GM19239 (cell line): ENCODE data around the gene NEK6.

Source experiments
- DNase-seq: peaks from one replicate; pipeline ENCODE4 v3.0.0; 2011; ENCODE audit warnings: low spot score; ENCODE audit not compliant: insufficient read length
- FAIRE-seq: peaks from 2 replicates; lab custom pipeline; 2011; peaks lifted over from hg19 to GRCh38; lab: Jason Lieb, UNC

NEK6 gene

DNA sequence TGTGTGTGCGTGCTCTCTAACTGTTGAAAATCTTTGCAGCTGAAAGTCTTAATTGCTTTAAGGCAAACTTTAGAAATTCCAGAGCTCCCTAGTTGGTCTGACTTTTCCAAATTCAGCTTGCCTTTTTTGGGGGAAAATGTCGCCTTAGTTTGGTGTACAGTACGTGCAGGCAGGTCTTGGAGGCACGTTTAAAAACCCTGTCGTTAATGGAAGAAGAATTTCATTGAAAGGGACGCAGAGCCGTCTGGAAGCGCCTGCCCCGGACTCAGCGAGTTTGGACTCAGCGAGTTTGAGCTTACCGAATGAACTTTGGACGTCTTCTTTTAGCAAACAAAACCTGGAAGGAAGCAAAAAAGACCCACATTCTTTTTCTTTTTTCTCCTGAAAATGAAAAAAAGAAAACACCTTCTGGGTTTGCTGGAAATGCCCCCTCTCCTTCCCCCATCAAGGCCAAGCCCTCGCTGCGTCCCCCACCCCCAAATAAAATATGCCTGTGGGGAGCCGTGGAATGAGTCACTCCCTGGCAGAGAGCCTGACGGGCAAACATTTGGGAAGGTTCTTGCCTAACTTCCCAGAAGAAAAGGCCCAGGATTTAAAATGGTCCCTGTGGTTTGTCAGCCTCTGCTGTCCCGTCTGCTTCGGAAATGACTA, 1.5 kb downstream of the NEK6 start:
- FAIRE-seq = peak; percentile 26
- no peak for DNase-seq

GRCh38 chr9:124260769-124261603, 3.2 kb downstream of the NEK6 start:
- DNase-seq (no peak), FAIRE-seq (peak; percentile 73)

- DNase-seq (no peak), FAIRE-seq (peak; percentile 33)
Observed at GRCh38 chr9:124261736-124262648, 4.2 kb downstream of the NEK6 start.

GRCh38 chr9:124262649-124262972, 4.9 kb downstream of the NEK6 start:
- no peak for FAIRE-seq
- DNase-seq = no peak

GRCh38 chr9:124263213-124263612, 5.5 kb downstream of the NEK6 start:
- FAIRE-seq = no peak
- DNase-seq = no peak

GRCh38 chr9:124263800-124264426, 6.2 kb downstream of the NEK6 start:
- DNase-seq (no peak), FAIRE-seq (no peak)

DNA sequence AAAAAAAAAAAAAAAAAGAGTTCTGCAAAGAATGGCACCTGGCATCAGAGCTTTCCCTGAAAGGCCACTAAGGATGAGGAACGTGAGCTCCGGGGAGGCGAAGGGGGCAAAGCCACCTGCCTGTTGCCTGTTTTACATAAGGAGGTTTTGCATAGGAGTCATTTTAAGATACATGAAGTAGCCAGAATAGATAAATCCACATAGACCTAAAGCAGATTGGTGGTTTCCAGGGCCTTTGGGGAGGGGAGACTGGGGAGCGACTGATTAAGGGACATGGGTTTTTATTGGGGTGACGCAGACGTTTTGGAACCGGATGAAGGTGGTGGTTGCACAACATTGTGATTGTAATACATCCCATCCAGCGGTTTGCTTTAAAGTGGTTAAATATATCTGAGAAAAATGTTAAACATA, 7.1 kb downstream of the NEK6 start:
- no peak for DNase-seq
- FAIRE-seq = peak; percentile 89

GRCh38 chr9:124265551-124265950, 7.8 kb downstream of the NEK6 start:
- DNase-seq = no peak
- FAIRE-seq = no peak

DNA sequence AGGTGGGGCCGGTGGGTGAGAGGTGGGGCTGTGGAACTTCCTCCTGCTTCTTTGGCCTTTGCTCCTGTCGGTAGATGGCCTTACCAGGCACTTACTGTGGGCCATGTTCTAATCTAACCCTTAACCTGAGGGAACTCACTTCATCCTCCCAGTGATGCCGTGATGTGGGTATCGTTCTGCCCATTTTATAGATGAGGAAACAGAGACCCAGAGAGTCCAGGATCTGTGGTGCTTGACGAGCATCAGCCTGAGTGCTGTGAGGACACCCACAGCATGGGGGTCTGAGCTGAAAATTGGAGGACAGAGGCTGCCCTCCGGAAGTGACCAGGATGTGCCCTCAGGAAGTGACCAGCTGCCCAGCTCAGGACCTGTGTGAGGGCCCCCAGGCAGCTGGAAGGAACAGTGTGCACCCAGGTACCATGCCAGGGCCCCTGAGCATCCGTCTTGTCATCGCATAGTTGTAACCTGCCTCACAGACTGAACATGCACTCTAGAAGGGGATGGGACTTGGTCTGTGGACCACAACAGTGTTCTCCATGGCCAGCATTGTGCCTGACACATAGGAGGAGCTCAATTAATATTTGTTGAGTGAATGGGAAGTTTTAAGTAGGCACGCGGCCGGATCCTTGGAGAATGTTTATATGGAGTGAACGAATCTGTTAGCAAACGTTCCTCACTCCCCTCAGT, 8.5 kb downstream of the NEK6 start:
- no peak for FAIRE-seq
- DNase-seq = no peak

GRCh38 chr9:124266826-124267201, 9.1 kb downstream of the NEK6 start:
- DNase-seq (no peak), FAIRE-seq (no peak)

DNA sequence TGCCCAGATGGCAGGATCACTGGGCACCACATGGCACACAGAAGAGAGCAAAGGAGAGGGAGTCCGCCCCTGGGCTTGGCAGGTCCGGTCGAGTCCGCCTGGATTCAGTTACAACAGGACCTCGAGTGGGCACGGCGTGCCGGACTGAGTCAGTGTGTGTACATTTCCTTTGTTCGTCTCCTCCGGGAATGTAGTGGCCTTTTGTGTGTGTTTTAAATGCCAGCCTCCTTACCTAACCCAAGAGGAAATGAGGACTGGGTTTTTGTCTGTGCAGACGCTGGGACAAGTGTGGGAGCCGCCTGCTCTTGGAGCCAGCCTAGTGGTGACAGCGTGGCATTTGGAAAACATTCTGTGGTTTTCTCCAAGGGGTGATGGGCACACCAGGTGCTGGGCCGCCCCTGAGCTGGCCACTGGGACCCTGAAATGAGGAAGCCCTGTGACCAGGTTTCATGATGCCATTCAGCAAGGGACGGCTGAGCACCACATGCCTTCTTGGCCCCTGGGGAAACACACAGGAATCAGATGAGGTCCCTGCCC, 9.6 kb downstream of the NEK6 start:
- peak; percentile 33 for FAIRE-seq
- DNase-seq = no peak

- FAIRE-seq (no peak), DNase-seq (no peak)
Observed at GRCh38 chr9:124268248-124268647, 10.5 kb downstream of the NEK6 start.

DNA sequence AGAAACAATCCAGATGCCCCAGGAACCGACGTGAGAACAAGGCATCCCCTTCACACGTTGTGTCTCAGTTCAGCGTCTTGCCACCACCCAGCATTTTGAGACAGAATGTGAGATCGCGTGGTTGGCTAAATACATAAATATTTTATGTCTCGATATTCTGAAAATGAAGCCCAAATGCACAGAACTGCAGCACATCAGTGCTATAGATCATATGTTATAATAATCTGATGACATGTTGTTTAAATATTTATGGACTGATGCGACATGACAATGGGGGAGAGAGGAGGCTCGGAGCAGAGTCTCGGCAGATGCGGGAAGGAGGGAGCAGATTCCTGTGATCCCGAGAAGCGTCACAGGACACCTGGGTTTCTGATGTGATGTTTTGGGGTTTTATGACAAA, 10.9 kb downstream of the NEK6 start:
- DNase-seq = no peak
- no peak for FAIRE-seq

- no peak for DNase-seq
- FAIRE-seq = no peak
Observed at GRCh38 chr9:124269556-124269955, 11.8 kb downstream of the NEK6 start.

- DNase-seq (no peak), FAIRE-seq (no peak)
Observed at GRCh38 chr9:124270504-124271335, 13.0 kb downstream of the NEK6 start.

DNA sequence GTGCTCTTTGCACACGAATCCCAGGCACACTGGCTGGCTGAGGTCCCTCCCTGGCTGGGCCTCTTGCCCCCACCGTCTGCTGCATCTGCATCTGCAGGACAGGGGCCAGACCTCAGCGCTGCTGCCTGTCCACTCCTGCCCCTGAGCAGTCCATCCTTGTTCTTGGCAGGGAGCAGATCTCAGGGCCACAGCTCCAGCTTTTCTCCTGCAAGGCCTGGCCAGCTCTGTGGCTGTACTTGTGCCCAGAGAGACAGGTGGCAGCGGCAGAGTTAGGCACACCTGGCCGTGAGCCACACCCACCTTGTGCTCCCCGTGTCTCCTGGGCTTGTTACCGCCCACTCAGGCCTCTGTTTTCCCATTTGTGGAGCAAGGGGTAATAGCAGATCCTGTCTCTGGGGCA, 13.9 kb downstream of the NEK6 start:
- DNase-seq (no peak), FAIRE-seq (no peak)

DNA sequence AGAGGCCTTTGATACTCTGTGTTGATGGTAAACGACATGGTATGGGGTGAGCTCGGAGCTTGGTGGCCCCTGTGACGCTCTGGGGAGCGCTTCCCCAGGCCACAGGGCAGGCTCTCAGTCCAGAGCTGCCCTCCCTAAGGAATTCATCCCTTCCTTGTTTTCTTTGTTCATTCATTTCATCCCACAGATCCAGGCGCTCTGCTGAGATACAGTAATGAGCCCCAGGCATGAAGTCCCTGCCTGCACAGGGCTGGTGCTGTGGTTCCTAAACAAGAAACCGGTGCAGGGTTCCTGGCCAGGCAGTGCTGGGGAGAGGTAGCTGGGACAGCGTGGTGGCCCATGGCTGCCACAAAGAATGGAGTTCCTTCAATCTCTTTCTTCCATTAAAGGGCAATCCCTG, 14.4 kb downstream of the NEK6 start:
- FAIRE-seq = no peak
- DNase-seq = no peak

DNA sequence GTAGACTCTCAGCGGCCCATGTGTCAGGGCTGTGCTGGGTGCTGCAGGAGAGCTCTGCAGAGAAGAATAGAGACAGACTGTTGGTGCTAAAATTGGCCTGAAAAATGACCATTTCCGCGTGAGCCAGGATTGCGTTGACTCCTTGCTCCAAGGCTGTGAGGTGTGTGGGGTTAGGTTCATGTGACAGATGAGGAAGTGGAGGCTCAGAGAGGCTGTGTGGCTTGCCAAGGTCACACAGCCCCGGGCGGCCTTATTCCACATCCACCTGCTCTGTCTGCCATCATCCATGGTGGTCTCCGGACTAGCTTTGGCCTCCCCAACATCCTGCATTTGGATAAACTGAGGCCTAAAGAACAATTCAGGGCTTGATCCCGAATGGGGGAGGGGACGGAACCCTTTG, 15.2 kb downstream of the NEK6 start:
- no peak for FAIRE-seq
- no peak for DNase-seq
